Articular chondrocyte of knee joint (primary cell): ENCODE data around the gene NCSTN. TPM values are rescaled to one million over a fixed set of nuclear protein-coding genes. Genes with fewer than 3 reads are reported as not detected.

Experiments
- small RNA-seq: library from RNA; depleted of rRNA; stranded (forward); fragments of <200 nt; gene quantifications from one replicate; pipeline ENCODE3, GENCODE V24; 2012
- total RNA-seq: library from RNA; depleted of rRNA; stranded (reverse); fragments of >200 nt; gene quantifications from 2 replicates; pipeline ENCODE4 v1.2.3, GENCODE V29; 2012

Gene NCSTN
- 116 and 123 TPM in 2 replicates for total RNA-seq

DNA sequence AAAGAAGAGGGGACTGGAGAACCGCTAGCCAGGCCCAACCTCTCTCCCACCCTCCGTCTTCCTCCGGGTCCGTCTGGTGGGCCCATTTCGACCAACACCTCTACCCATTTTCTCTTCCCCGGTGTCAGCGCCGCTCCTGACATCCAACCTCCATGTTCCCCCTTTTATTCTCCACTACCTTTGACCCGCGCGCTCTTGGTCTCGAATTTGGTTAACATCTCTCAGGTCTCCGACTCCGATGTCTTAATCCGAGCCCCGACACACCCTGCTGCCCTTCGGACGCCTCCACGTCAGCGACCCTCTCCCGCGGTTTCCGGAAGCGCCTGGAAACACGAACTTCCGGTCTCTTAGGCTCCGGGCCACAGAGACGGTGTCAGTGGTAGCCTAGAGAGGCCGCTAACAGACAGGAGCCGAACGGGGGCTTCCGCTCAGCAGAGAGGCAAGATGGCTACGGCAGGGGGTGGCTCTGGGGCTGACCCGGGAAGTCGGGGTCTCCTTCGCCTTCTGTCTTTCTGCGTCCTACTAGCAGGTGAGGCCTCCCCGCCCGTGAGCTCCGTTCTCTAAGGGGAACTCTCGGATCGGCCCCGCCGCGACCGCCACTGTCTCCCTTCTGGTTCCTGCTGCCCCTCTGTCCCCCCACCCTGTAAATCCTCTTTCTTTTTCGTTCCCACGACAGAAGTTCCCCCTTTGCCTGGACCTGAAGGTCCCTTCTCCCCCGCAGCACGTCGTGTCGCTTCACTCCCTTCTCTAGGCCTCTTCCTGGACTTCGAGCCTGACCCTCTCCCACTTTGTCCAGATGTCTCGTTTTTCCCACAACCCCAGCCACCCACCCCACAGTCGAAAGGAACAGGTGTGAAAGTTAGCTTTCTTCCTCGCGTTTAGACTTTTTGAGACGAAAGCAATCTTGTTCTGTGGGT is at the start of gene NCSTN, which contains the start of gene COPA:
NCSTN (plus strand) TSS at position 431 of the 917 bp plus-strand sequence; CDS start at position 445, 14 bp downstream.
COPA (minus strand) TSS at position 298 of the 917 bp plus-strand sequence; CDS start at position 218, 80 bp downstream.

GRCh38 chr1:160366731-160367515 is 23.7 kb downstream of the NCSTN start, which contains the start of gene NHLH1:
TSS of gene NHLH1 (plus strand) at chr1:160367071. CDS start at chr1:160370732, 3,661 bp downstream.

DNA sequence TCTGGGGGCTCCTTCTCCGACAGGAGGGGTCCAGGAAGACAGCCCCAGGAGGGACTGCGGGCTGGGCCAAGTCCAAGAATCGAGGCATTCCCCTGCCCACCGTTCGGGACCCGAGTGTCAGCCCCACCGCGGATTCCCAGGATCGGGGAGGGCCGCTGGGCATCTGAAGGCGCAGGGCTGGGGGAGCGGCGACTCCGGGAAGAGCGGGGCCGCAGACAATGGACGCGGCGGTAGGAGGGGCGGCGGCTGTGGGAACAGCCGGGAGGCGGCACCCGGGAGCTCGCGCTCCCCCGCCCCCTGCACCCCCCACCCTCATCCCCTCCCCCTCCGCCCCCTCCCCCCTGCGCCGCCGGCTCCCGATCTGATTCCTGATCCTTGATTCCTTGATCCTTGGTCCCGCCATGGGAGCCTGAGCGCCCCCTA is 57.1 kb downstream of the NCSTN start, which contains the start of gene VANGL2:
VANGL2 (plus strand) TSS at position 342 of the 423 bp plus-strand sequence. CDS start 15,274 bp downstream, outside the sequence.

Small RNA genes lying within 50 kb of the gene (small RNA-seq; reads per million reads assigned to genes)
- gene RF00019 (not detected), gene RNU4-42P (not detected)

Other genes starting within 250 kb of the NCSTN start
- gene IGSF8, start 244.8 kb upstream of the NCSTN start, total RNA-seq = 19.9 and 20.2 TPM in 2 replicates
- 0.22 and 0.91 TPM in 2 replicates for gene ATP1A2, start 227.6 kb upstream of the NCSTN start, total RNA-seq
- gene ATP1A4, start 191.8 kb upstream of the NCSTN start, total RNA-seq = not detected in 2 replicates
- gene CASQ1, start 152.8 kb upstream of the NCSTN start, total RNA-seq = 0.32 and 0.65 TPM in 2 replicates
- 258 and 280 TPM in 2 replicates for gene PEA15, start 138.0 kb upstream of the NCSTN start, total RNA-seq
- 82.7 and 95.8 TPM in 2 replicates for gene DCAF8, start 80.8 kb upstream of the NCSTN start, total RNA-seq
- gene PEX19, start 58.2 kb upstream of the NCSTN start, total RNA-seq = 55.7 and 60.0 TPM in 2 replicates
- gene COPA, start 133 bp upstream of the NCSTN start, total RNA-seq = 268 and 285 TPM in 2 replicates
- under 0.01 TPM in 2 replicates for gene NHLH1, start 23.7 kb downstream of the NCSTN start, total RNA-seq
- not detected in 2 replicates for gene VANGL2, start 57.2 kb downstream of the NCSTN start, total RNA-seq
- gene SLAMF6, start 179.9 kb downstream of the NCSTN start, total RNA-seq = not detected in 2 replicates
- gene CD84, start 236.1 kb downstream of the NCSTN start, total RNA-seq = not detected in 2 replicates